Fibroblast of pulmonary artery (primary cell): ENCODE measurements around the gene MYRIP.

Source experiments
- DNase-seq: peaks from one replicate; pipeline ENCODE4 v3.0.0-alpha.2; 2010; ENCODE audit warnings: low read depth
- H3K4me3 ChIP-seq: replicated peaks from 2 replicates; pipeline ENCODE4 v1.5.1; 2011; ENCODE audit warnings: low read depth, mild to moderate bottlenecking, control low read depth, low read length, moderate library complexity
- TF ChIP-seq, protein P1 (sequence below): IDR thresholded peaks from 2 replicates; pipeline ENCODE4 v1.5.1; 2011; ENCODE audit warnings: mild to moderate bottlenecking, control low read depth, low read length, inconsistent platforms; ENCODE audit errors: missing control alignments

The MYRIP gene

DNA sequence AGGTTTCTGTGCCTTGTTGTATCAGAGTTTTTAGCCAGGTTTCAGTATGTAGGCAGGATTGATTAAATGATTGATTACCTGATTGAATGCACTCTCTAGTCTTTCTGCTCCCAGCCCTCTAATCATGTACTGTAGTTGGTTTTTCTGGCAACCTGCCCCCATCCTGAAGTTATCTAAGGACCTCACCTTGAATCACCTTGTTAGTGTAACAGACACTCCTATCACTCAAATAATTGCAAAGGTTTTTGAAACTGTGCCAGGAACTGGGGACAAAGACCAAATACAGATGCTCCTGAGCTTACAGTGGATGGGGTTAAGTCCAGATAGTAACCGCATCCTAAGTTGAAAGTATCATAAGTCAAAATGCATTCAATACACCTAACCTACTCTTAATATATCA is 358.5 kb downstream of the MYRIP start:
- TF ChIP-seq, protein P1, sequence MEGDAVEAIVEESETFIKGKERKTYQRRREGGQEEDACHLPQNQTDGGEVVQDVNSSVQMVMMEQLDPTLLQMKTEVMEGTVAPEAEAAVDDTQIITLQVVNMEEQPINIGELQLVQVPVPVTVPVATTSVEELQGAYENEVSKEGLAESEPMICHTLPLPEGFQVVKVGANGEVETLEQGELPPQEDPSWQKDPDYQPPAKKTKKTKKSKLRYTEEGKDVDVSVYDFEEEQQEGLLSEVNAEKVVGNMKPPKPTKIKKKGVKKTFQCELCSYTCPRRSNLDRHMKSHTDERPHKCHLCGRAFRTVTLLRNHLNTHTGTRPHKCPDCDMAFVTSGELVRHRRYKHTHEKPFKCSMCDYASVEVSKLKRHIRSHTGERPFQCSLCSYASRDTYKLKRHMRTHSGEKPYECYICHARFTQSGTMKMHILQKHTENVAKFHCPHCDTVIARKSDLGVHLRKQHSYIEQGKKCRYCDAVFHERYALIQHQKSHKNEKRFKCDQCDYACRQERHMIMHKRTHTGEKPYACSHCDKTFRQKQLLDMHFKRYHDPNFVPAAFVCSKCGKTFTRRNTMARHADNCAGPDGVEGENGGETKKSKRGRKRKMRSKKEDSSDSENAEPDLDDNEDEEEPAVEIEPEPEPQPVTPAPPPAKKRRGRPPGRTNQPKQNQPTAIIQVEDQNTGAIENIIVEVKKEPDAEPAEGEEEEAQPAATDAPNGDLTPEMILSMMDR = no peak
- H3K4me3 ChIP-seq = no peak overlapping the region
- DNase-seq = no peak

DNA sequence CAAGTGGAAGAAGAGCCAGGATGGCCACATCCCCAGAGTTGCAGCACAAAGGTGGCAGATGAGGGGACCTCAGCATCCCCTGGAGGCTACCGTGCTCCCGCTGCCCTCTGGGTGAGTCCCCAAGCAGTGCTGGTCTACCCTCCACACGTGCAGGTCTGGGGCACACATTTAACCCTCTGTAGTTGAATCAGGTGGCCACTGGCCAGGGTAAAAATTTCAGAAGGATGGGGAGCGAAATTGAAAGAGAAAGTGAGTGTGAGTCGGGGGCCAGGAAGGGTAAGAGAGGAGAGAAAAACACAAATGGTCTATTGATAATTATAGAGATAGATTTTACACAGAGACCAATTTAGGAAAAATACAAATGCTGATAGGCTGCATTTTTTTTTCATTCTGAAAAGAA is 360.6 kb downstream of the MYRIP start:
- no peak for DNase-seq
- H3K4me3 ChIP-seq = no peak overlapping the region
- TF ChIP-seq, protein P1 = no peak

DNA sequence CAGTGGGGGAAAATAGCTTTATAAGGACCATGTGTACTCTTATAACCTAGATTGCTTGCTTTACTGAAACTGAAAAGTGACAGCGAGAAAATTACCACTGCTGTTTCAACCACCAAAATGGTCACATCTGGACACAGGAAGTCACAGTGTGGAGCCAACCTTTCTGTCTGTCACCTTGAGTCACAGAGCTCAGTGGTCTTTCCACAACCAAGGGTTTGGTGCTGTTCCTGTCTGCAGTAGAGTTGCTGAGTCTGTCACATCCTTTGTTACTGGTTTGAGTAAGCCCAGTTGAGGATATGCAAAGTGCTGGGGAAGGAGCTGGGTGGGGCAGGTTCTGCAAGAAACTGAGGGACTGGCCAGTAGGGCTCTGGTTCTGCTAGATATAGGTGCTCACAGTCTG is 361.0 kb downstream of the MYRIP start:
- H3K4me3 ChIP-seq = no peak overlapping the region
- no peak for DNase-seq
- TF ChIP-seq, protein P1 = no peak

DNA sequence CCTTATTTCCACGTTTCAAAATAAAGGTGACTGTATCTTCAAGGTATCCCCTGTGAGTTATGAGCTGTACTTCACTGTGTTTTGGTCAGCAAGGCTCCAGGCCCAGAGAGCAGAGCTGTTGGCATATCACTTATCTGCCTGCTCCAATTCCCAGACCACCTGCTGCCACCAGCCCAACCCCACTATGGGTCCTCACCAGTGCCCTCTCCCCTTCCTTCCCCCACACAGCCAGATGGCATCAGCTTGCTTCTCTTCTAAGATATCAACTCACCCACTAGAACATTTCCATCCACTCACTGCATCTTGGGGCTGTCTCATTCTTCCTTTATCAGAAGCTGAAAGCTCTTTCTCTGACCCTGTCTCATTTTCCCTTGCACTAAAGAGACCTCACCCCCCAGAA is 363.2 kb downstream of the MYRIP start:
- TF ChIP-seq, protein P1 = no peak
- no peak overlapping the region for H3K4me3 ChIP-seq
- DNase-seq = no peak

DNA sequence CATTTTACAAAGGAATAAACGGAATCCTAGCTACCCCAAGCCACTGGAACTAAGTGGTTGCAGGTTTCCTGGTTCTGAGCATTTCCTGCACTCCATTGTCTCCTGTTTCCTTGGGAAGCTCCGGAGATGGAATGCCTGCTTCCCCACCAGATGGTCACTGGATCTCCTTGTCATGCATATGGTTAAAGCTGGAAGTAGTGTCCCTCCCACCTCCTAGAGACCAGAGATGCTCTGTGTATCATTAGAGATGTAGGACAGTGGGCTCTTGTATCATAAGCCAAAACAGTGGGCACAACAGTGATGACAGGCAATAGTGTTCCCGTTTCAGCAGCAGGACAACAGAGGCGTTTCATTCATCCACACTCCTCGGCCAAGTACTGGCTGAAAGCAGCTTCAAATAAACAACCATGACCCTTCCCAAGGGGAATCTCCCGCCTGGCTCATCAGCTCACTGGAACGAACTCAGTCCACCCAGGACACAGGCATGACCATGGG is 363.9 kb downstream of the MYRIP start:
- H3K4me3 ChIP-seq = no peak overlapping the region
- DNase-seq = no peak
- TF ChIP-seq, protein P1 = no peak

DNA sequence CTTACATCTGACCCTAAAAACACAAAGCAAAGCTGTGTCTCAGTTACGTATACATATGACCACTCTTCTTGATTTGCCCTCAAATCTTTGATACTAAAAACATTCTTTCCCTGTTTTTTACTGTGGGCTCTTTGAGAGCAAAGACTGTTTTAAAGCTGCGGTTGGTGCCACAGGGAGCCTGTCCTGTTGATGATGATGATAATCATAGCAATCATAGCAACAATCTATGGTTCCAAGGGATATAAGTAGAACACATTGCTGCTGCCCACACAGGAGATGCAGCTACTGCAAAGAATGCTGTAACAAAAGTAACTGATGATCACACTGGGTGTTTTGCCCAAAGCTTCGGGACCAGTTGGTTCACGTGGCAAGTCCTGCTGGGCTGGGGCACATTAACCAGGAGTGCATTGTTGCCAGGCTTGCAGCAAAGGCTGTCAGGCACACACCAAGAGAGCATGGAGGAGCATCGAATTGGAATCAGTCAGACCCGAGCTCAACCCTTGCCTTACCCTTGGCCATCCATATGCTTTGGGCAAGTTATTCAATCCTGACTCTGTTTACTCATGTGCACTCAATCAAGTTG is 368.7 kb downstream of the MYRIP start:
- H3K4me3 ChIP-seq = no peak overlapping the region
- TF ChIP-seq, protein P1 = no peak
- no peak for DNase-seq

DNA sequence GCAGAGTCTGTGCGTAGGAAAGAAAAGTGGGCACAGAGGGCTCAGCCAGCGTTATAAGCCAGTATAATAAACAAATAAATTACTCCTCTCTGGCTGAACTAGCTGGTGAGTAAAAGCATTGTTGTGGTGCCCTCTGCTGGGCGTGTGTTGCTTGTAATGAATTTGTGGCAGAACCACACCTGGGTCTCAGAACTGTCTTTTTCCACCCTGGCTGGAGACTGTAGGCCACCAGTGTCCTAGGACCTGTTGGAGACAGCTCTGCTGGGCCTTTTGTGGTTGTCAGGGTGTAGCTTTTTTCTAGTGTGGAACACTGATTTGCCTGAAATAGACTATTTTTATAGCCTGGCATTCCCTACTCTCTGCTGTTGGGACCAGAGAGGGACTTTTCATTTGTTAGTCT is 369.6 kb downstream of the MYRIP start:
- H3K4me3 ChIP-seq = no peak overlapping the region
- peak; percentile 81 for DNase-seq
- TF ChIP-seq, protein P1 = peak; percentile 76
